Measurements from ENCODE around the gene EPS15. TPM values are rescaled to one million over a fixed set of nuclear protein-coding genes. Genes with fewer than 3 reads are reported as not detected.

The EPS15 gene
- total and polyA plus RNA-seq, 2 of the 13 experiments (the other 11 are each of a cell fraction or from before 2014, with no cell fraction given), result 14.3 to 19.3 TPM

DNA sequence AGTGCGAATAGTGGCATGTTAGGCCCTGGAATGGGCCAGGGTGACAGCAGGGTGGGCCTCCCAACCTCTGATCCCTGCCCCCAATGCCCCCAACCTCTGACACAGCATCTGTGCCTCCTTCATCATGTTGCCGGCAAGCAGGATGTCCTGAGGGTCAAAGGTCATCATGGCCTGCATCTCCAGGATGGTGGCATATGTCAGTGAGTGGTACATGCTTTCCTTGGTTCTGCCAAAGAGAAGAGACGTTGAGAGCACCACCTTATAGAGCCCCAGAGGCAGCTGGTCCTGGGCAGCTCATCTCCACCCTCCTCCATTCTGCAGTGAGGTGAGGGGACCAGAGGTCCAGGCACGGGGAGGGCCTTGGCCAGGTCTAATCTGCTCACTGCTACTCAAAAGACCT, 206.3 kb downstream of the EPS15 start (continued):
- no peak for TF ChIP-seq SIX4 (CRISPR knock-in tag; IDR thresholded peaks at IDR 0.05)
- TF ChIP-seq, protein P1, sequence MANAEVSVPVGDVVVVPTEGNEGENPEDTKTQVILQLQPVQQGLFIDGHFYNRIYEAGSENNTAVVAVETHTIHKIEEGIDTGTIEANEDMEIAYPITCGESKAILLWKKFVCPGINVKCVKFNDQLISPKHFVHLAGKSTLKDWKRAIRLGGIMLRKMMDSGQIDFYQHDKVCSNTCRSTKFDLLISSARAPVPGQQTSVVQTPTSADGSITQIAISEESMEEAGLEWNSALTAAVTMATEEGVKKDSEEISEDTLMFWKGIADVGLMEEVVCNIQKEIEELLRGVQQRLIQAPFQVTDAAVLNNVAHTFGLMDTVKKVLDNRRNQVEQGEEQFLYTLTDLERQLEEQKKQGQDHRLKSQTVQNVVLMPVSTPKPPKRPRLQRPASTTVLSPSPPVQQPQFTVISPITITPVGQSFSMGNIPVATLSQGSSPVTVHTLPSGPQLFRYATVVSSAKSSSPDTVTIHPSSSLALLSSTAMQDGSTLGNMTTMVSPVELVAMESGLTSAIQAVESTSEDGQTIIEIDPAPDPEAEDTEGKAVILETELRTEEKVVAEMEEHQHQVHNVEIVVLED (CRISPR knock-in tag; IDR thresholded peaks at IDR 0.05; ENCODE audit: borderline replicate concordance), result no peak
- TF ChIP-seq, protein P2, sequence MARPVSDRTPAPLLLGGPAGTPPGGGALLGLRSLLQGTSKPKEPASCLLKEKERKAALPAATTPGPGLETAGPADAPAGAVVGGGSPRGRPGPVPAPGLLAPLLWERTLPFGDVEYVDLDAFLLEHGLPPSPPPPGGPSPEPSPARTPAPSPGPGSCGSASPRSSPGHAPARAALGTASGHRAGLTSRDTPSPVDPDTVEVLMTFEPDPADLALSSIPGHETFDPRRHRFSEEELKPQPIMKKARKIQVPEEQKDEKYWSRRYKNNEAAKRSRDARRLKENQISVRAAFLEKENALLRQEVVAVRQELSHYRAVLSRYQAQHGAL (CRISPR knock-in tag; IDR thresholded peaks at IDR 0.05; ENCODE audit: not compliant biosample characterization), result no peak
- TF ChIP-seq, protein P3, sequence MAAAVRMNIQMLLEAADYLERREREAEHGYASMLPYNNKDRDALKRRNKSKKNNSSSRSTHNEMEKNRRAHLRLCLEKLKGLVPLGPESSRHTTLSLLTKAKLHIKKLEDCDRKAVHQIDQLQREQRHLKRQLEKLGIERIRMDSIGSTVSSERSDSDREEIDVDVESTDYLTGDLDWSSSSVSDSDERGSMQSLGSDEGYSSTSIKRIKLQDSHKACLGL (CRISPR knock-in tag; IDR thresholded peaks at IDR 0.05), result no peak
- TF ChIP-seq ZNF432 (CRISPR knock-in tag; IDR thresholded peaks at IDR 0.05; ENCODE audit: borderline replicate concordance), result no peak
- TF ChIP-seq ZKSCAN5 (CRISPR knock-in tag; IDR thresholded peaks at IDR 0.05), result no peak
- no peak for TF ChIP-seq ZFP36L1 (CRISPR knock-in tag; IDR thresholded peaks at IDR 0.05)
- TF ChIP-seq SOX13 (IDR thresholded peaks at IDR 0.05), result no peak
- TF ChIP-seq SOX13 (CRISPR knock-in tag; conservative IDR thresholded peaks at IDR 0.05 in 1 of 2, IDR thresholded peaks at IDR 0.05 in 1 of 2), result no peak

DNA sequence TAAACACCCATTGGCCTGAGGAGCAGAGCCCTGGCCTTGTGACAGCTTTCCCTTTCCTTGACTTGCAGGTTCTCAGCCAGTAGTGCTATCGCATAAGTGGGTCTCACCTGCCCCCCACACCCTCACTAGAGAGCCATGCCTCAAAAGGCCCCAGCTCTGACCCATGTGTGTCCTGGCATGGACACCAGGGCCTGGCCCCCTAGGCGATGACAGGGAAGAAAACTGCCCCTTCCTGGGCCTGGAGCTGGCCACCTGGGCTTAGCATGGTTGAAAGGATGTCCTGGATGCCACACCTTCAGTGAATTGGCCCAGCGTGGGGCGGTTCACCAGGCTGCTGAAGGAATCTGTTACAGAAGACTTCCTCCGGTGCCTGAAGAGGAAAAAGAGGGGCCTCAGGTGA, 207.2 kb downstream of the EPS15 start:
- TF ChIP-seq ZNF33A (CRISPR knock-in tag; IDR thresholded peaks at IDR 0.05; ENCODE audit: borderline replicate concordance), result no peak
- TF ChIP-seq HMG20A (CRISPR knock-in tag; IDR thresholded peaks at IDR 0.05; ENCODE audit: borderline replicate concordance), result no peak
- no peaks in the 10 kb centered on the region for H3K9me3 ChIP-seq (ENCODE audit: low read length)
- no peak for FAIRE-seq
- CTCF ChIA-PET (ENCODE audit: low intra/inter-chr PET ratio, low total read pairs), result no interaction called here
- BruUV-seq (replicated peaks), result no TSS peak
- no peaks in the 10 kb centered on the region for H4K20me1 ChIP-seq (ENCODE audit: insufficient read depth, low read length)
- H3K4me1 ChIP-seq (ENCODE audit: insufficient read depth, low read length), result peaks cover 29% of the 10 kb centered on the region
- no peaks in the 10 kb centered on the region for H3K27me3 ChIP-seq (ENCODE audit: control insufficient read depth in 1 of 2, insufficient read depth in 2 of 2, low read length in 2 of 2)
- no peak overlapping the region for H3K4me2 ChIP-seq (ENCODE audit: low read depth, low read length)
- no peak overlapping the region for H2AFZ ChIP-seq (ENCODE audit: low read length)
- no peak overlapping the region for H3K4me3 ChIP-seq (replicated peaks in 1 of 3; ENCODE audit: insufficient read depth in 1 of 3, low read depth in 2 of 3, low read length in 3 of 3)
- no peaks in the 10 kb centered on the region for H3K79me2 ChIP-seq (ENCODE audit: insufficient read depth, low read length)
- H3K36me3 ChIP-seq (replicated peaks in 1 of 2; ENCODE audit: control insufficient read depth in 1 of 2, insufficient read depth in 2 of 2, low read length in 2 of 2), result no peaks in the 10 kb centered on the region
- intact Hi-C loops (cut with micrococcal nuclease; ENCODE audit: unreplicated experiment), result no loop called here
- in situ Hi-C loops (cut with HindIII; ENCODE audit: extremely low pct_ligation_motif_present, low pct_unique_long_range_greater_than_20kb), result no loop called here
- POLR2A ChIA-PET, result no interaction called here
- H3K27ac ChIP-seq (ENCODE audit: extremely low read length, insufficient read depth, low read length), result no peak overlapping the region
- no peak for DNase-seq (ENCODE audit: low spot score)
- WGBS (ENCODE audit: low lambda C conversion rate), result 67% methylated on average over 5 of the region's 5 CpGs
- H3K9ac ChIP-seq (ENCODE audit: insufficient read depth, low read depth, low read length), result no peak overlapping the region
- no peak for ATAC-seq
